ENCODE measurements around the gene POLK.

The POLK gene

DNA sequence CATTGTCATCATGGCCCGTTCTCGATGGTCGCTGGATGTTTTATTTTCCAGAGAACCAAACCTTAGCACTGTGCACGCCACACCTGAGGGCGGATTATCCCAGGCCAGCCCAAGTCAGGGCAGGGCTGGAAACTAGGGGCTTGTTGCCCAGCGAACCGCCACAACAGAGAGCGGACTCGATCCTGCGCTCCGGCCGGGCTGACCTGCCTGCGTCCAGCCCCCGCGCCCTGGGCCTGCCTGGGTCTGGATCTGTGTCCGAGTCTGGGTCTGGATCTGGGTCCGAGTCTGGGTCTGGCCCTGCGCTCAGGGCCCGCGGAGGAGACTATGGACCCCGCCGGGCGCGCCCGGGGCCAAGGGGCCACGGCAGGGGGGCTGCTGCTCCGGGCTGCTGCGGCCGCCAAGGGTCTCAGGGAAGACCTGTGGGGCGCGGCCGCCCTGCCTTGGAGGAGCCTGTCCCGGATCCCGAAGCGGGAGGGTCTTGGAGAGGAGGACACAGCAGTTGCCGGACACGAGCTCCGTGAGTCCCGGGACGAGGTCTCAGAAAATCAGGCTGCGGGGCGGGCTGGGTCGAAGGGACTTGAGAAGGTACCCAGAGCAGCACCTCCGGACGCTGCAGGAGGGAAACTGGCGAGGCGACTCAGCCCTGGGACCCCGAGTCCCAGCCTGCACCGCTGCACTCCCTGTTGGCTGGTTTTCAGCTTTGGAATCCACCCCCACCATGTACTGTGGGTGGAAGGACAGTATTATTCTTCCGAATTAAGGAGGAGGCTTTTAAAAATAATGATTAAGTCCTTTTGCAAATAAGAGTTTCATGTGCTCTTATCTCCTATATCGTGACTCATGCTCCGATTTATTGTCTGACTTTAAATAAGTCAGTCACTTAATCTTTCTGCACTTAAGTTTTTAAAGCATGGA lies 99.9 kb downstream of the POLK start, which contains the start of gene ANKDD1B:
Gene ANKDD1B, plus strand, starts transcription at position 143 of the 915 bp plus-strand sequence. Its CDS starts 182 bp downstream, at position 325.
- no peak for DNase-seq

DNA sequence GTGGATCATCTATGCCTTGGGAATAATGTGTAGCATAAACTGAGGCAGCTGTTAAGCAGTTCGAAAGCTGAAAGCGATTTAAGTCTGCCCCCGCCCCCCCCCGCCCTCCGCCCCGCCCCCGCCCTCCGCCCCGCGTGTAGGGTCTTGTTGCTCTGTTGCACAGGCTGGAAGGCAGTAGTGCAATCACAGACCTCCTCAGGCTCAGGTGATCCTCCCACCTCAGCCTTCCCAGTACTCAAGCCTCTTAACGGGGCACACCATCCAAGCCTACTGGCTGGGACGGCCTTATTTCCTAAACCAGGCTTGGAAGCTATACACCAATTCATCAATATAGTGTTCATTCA lies 100.5 kb downstream of the POLK start:
- DNase-seq = no peak

GRCh38 chr5:75612901-75613300 lies 101.2 kb downstream of the POLK start:
- no peak for DNase-seq

DNA sequence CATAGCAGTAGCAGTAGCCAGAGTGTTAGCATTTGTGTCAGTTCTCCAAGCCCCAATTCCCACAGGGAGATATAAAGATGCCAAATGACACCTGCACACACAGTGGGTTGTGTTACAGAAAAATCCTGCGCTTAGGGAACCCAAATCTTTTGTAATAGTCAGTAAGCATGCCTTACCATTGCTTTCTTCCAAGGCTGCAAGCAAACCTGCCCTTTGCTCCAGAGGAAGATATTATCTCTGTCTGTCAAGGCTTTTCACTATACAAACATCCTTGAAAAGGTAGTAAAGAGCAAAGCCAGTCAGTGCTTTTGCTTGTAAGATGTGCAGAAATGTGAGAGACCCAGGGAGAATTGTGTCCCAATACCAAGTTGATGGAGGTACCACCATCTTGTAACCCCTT lies 102.5 kb downstream of the POLK start:
- DNase-seq = no peak

DNA sequence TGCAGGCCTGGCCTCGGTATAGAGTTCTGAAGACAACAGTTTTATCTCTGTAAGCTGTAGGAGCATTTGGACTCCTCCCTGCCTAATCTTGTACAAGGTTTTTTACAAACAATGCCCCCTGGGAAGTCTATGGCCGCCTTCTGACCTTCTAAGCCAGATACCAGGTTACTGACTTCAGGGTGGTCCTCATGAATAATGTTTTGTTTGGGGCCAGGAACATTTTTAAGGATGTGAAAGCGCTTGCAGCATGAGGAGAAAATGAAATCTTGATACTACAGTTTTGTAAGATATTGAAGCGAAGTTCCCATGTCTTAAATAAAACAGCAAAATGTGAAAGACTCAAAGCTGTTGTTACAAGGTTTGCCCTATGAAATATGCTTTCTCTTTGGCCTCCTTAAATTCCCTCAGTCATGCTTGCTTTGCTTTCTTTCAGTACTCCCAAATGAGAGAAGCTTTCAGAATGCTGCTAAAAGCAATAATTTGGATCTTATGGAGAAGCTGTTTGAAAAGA lies 104.7 kb downstream of the POLK start:
- no peak for DNase-seq

- DNase-seq = no peak
Measured at GRCh38 chr5:75616971-75617621, 105.4 kb downstream of the POLK start.

- no peak for DNase-seq
Measured at GRCh38 chr5:75617736-75618352, 106.2 kb downstream of the POLK start.

DNA sequence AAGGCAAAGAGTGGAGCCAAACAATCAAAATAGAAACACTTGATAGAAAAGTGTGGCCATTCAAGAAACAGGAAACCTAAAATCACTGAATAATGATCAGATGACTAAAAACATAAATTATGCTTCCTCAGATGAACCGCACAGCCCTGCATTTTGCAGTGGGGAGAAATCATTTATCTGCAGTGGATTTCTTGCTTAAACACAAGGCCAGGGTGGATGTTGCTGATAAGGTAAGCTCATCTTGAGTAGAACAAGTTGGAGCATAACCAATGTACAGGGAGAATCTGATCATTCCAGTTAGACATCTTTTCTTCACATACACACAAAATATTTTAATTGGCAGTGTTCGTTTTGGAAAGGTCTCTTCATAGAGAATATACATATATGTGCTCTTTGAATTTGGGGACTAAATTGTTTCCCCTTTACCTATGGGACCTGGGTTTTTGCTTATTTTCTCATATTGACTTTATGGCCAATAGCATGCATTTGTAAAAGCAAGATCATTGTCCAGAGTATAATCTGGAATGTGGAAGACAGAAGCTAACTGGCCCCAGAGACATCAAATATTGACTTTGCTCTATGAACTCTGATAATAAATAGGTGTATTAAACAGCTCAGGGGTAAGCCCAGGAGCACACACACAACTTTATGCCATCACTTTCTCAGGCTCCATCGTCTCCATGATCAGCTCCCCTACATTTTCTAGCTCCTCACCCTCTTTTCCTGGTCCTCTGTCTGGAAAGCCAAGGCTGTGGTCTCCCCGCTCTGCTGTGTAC lies 108.7 kb downstream of the POLK start:
- no peak for DNase-seq

DNA sequence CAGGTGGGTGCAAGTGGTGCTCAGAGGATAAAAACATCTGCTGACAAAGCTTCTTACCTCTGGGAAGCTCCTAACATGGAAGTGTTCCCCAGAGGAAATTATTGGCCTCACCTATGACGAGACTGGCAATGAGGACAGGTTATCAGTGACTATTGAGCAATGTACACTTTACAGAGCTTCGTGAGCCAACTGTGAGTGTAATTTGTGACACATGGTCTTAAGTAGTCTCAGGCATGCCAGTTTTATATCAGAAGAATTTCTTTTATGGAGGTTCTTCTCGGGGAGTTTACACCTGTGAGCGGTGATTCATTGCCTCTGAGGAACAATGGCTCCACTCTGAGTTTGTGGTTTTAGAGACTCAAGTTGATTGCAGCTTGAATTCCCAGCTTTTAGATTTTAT lies 110.9 kb downstream of the POLK start:
- DNase-seq = no peak

GRCh38 chr5:75623846-75624245 lies 112.2 kb downstream of the POLK start:
- no peak for DNase-seq

DNA sequence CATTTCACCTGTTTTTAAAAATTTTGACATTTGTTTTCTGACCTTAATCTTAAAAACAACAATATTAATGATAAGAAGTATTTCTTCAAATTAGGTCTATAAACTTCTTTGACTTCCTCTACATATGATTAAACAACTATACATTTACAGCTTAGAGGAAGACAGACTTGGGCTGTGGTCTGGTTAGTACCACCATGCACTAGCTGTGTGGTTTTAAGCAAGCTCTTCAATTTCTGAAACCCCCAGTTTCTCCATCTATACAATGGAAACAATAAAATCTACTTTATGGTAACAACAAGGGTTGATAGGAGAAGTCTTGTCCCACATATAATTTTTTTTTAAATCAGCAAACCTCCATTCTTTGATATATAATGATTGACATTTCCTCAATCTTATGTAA lies 115.3 kb downstream of the POLK start:
- DNase-seq = no peak

GRCh38 chr5:75627801-75628200 lies 116.1 kb downstream of the POLK start:
- no peak for DNase-seq

DNA sequence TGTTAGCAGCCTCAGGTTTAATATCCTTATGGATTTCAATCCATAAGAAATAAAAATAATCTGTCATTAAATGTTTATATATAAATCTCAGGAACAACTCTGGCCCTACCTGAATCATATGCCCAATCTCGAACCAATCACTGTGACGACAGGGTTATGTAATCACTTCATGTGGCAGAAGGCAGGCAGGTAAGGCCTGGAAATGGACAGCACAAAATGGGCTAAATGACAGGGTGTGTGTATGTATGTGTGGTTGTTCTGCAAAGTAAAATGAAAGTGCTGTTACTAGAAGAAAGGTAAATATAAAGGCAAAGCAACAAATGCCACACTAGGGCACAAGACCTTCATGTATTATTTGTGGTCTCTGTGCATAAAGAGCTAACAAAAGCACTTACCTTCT lies 119.2 kb downstream of the POLK start:
- DNase-seq = no peak

DNA sequence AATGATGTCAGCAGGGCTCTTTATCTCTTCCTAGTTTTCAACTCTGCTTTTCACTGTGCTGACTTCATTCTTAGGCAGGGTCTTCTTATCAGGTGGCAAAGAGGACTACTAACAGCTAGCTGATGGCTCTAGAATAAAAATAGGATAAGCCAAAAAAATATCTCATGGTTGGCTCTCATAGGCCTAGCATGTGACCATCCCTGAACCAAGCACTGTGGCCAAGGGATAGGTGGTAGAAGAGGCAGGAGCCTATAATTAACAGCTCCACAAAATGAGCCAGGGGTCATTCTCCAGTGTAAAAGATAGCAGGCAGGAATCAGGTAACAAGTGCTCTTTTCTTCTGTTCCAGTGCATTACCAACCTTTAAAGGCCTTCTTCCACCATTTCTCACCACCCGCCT lies 120.6 kb downstream of the POLK start:
- no peak for DNase-seq

DNA sequence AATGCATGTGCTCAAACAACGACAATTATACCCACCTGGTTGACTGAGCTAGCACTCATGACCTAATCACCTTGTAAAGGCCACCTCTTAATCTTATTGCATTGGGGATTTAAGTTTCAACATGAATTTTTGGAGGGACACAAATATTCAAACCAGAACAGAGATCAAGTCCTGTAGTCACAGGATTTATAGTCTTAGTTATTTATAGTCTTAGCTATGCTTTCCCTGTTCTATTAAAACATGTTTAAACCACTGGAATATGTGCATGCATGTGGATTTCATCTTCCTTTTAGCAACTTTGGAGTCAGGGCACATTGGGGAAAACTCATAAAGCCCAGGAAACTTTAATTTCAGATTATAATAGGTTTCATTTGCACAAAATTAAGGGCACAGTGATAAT lies 126.3 kb downstream of the POLK start:
- DNase-seq = no peak

DNA sequence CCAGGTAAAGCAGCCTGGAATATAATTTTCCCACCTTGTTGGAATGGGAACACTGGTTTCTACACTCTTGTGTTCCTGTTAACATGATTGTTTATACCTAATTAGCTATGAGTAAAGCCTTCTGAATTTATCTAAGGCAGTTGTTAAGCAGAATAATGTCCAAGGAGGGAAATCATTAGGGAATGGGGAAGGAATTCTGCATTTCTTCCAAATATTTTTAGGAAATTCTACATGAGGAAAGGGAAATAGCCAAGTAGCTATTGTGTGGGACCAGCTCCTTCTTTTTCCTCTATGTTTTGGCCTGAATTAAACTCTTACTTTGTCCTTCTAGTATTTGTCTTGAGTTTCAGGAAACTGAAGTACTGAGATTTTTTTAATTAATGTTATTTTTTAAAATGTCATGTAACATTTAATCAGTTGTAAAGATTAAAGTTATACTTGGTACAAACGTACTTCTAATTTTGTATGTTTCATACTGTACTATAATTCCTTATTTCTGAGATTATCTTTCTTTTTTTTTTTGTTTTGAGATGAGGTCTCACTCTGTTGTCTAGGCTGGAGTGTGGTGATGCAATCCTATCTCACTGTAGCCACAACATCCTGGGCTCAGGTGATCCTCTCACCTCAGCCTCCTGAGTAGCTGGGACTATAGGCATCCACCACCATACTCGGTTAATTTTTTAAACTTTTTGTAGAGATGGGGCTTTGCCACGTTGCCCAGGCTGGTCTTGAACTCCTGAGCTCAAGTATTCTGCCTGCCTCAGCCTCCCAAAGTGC lies 128.0 kb downstream of the POLK start:
- no peak for DNase-seq

DNA sequence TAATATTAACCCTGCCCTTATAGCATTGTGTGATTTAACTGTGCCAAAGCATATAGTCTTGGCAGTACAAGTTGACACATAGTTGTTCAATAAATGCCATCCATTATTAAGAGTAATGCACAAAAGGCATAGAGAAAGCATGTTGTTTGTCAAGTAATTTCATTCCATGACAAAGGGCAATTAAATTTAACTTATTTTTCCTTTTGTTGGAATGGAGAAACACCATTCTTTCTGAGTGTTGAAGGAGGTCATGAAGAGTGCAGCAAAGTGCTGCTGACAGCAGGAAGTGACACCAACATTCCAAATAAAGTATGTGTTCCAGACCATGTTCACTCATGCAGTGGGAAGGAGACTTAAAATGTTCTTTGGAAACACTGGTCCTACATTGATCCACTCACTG lies 128.7 kb downstream of the POLK start:
- DNase-seq = no peak

DNA sequence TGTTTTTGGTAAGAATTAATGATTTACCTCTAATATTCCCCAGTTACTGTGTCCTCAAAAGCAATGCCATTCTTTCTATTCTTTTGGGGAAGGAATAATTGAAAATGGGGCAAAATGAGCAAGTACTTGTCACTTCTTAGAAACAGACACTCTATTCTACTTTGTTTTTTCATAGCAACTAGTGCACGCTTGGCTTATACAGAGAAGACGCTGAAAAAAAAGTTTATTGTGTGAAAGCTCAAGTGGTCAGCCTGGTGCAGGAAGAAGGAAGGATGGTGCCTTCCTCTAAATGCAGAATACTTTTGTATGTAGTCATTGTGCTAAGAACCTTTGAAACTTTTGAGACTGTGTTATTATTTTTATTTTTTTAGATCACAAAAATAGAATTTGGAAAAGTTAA lies 129.1 kb downstream of the POLK start:
- DNase-seq = no peak

DNA sequence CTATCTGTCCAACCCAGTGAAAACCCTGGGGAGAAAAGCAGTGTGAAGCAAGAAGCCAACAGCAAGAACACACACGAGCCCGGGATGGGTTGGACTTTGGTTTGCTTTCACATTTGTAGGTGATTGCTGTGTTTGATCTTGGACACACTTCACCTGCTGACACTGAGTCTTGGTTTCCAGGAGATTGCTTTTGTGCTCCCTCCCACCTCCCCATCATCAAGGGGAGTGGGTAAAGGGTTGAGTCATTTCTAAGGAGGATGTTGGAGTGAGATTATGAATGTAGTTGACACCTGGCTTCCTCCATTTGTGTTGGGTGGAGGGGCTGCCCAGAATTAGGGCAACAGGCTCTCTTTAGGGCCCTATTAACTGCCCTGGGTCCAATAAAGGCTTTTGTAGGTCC lies 137.0 kb downstream of the POLK start:
- no peak for DNase-seq
